Calu3 (cell line): ENCODE data around the gene HAT1. TPM values are rescaled to one million over a fixed set of nuclear protein-coding genes. Genes with fewer than 3 reads are reported as not detected.
A peak's percentile ranks its signal among the peaks of the same experiment; 100 is the strongest.
"Not testable (repeated sequence)": the region's sequence is repeated elsewhere in the genome, so short reads cannot be mapped to it uniquely, and the experiment has no call there.

ENCODE experiments used
- BruUV-seq: library from RNA; stranded (reverse); fragments of 400-500 nt; replicated peaks from 2 replicates; lab custom pipeline; 2021; lab: Mats Ljungman, UMichigan
- CTCF ChIA-PET: fragments of 300-600 bp; sonication (Branson Sonifier 250); formaldehyde crosslinking; loops from one replicate; lab custom pipeline; 2022; ENCODE audit warnings: antibody characterized with exemption; lab: Charles Lee
- DNase-seq: peaks from one replicate; pipeline ENCODE4 v3.0.0; 2022
- H3K27ac Mint-ChIP-seq: one replicate; pipeline ENCODE4 v1.8.0; 2022; ENCODE audit warnings: mixed read lengths; ENCODE audit not compliant: unreplicated experiment
- H3K27me3 Mint-ChIP-seq: one replicate; pipeline ENCODE4 v1.8.0; 2022; ENCODE audit warnings: mixed read lengths; ENCODE audit not compliant: unreplicated experiment
- H3K36me3 Mint-ChIP-seq: one replicate; pipeline ENCODE4 v1.8.0; 2022; ENCODE audit warnings: mild to moderate bottlenecking, moderate library complexity, mixed read lengths; ENCODE audit not compliant: insufficient read depth, unreplicated experiment
- H3K4me1 Mint-ChIP-seq: one replicate; pipeline ENCODE4 v1.8.0; 2022; ENCODE audit warnings: mild to moderate bottlenecking, low read depth, mixed read lengths; ENCODE audit not compliant: unreplicated experiment
- H3K4me3 Mint-ChIP-seq: one replicate; pipeline ENCODE4 v1.8.0; 2022; ENCODE audit warnings: mild to moderate bottlenecking, low read depth, moderate library complexity, mixed read lengths; ENCODE audit not compliant: unreplicated experiment
- H3K9me3 Mint-ChIP-seq: one replicate; pipeline ENCODE4 v1.8.0; 2022; ENCODE audit warnings: low read depth, mixed read lengths; ENCODE audit not compliant: unreplicated experiment
- intact Hi-C: fragments of 100-400 bp; cut with micrococcal nuclease; formaldehyde crosslinking; loops from one replicate; pipeline ENCODE4 v1.10.0; 2022; ENCODE audit not compliant: unreplicated experiment
- total RNA-seq: library from RNA; stranded (reverse); gene quantifications from 2 replicates; pipeline ENCODE4 v1.2.3, GENCODE V29; 2022
- TF ChIP-seq, protein P1 (sequence below): fragments of 200-600 bp; IDR thresholded peaks from one replicate; pipeline ENCODE4 v1.8.0; 2022; ENCODE audit warnings: antibody characterized with exemption; ENCODE audit not compliant: unreplicated experiment

HAT1 gene
- total RNA-seq, 1 experiment from 2014 or later: 64.3 TPM

DNA sequence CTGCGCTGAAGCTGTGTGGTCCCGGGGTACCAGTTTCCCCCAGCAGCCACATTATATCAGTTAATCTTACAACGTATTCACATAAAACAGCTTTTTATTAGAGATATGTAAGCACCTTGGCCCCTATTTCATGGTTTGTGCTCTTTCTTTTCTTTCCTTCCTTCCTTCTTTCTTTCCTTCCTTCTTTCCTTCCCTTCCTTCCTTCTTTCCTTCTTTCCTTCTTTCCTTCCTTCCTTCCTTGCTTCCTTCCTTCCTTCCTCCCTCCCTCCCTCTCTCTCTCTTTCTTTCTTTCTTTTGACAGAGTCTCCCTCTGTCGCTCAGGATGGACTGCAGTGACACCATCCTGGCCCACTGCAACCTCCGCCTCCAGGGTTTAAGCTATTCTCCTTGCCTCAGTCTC is 73.8 kb downstream of the HAT1 start:
- no TSS peak for BruUV-seq
- H3K4me1 Mint-ChIP-seq: peaks cover 7% of the 10 kb centered on the region
- H3K36me3 Mint-ChIP-seq: peaks cover 17% of the 10 kb centered on the region
- H3K4me3 Mint-ChIP-seq: no peak overlapping the region
- intact Hi-C loops: no loop called here
- H3K9me3 Mint-ChIP-seq: no peaks in the 10 kb centered on the region
- TF ChIP-seq, protein P1, sequence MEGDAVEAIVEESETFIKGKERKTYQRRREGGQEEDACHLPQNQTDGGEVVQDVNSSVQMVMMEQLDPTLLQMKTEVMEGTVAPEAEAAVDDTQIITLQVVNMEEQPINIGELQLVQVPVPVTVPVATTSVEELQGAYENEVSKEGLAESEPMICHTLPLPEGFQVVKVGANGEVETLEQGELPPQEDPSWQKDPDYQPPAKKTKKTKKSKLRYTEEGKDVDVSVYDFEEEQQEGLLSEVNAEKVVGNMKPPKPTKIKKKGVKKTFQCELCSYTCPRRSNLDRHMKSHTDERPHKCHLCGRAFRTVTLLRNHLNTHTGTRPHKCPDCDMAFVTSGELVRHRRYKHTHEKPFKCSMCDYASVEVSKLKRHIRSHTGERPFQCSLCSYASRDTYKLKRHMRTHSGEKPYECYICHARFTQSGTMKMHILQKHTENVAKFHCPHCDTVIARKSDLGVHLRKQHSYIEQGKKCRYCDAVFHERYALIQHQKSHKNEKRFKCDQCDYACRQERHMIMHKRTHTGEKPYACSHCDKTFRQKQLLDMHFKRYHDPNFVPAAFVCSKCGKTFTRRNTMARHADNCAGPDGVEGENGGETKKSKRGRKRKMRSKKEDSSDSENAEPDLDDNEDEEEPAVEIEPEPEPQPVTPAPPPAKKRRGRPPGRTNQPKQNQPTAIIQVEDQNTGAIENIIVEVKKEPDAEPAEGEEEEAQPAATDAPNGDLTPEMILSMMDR: no peak
- no peak overlapping the region for H3K27ac Mint-ChIP-seq
- no peaks in the 10 kb centered on the region for H3K27me3 Mint-ChIP-seq
- CTCF ChIA-PET: no interaction called here
- no peak for DNase-seq

DNA sequence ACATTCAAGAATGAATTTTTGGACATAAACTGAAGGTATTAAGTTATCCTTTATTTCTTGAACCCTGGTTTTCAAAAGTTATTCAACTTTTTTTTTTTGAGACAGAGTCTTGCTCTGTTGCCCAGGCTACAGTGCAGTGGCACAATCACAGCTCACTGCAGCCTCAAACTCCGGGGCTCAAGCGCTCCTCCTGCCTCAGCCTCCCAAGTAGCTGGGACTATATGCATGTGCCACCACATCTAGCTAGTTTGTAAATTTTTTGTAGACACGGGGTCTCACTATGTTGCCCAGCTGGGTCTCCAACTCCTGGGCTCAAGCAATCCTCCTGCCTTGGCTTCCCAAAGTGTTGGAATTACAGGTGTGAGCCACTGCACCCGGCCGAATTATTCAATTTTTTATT is 74.8 kb downstream of the HAT1 start:
- H3K9me3 Mint-ChIP-seq, DNase-seq, intact Hi-C loops, BruUV-seq, H3K27ac Mint-ChIP-seq, CTCF ChIA-PET, H3K4me1 Mint-ChIP-seq, H3K27me3 Mint-ChIP-seq, H3K4me3 Mint-ChIP-seq: not testable (repeated sequence)
- peaks cover 17% of the 10 kb centered on the region for H3K36me3 Mint-ChIP-seq

DNA sequence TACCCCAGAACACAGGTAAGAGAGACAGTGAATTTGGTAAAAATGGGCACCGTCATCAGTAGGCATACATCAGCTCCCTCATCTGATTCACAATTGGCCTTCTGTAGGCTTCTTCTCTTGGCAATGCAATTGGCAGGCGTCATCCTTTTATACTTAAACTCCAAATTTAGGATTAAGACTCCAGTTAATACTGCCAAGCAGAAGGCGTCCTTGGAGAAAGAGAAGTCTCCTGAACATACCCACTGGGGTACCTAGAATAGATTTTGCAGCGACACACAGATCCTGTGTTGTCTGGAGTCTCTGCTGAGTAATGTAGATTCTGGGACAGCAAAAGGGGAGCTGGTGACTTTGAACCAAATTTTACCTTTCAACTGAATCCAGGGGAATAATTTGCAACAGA is 76.9 kb downstream of the HAT1 start:
- Mint-ChIP-seq H3K27me3 (no peaks in the 10 kb centered on the region), H3K27ac (peak overlapping the region; percentile 56), H3K4me1 (peaks cover 7% of the 10 kb centered on the region), H3K9me3 (no peaks in the 10 kb centered on the region), H3K4me3 (peak overlapping the region; percentile 84), H3K36me3 (peaks cover 17% of the 10 kb centered on the region)
- TF ChIP-seq, protein P1: no peak
- CTCF ChIA-PET: no interaction called here
- DNase-seq: no peak
- intact Hi-C loops: no loop called here
- BruUV-seq: no TSS peak

DNA sequence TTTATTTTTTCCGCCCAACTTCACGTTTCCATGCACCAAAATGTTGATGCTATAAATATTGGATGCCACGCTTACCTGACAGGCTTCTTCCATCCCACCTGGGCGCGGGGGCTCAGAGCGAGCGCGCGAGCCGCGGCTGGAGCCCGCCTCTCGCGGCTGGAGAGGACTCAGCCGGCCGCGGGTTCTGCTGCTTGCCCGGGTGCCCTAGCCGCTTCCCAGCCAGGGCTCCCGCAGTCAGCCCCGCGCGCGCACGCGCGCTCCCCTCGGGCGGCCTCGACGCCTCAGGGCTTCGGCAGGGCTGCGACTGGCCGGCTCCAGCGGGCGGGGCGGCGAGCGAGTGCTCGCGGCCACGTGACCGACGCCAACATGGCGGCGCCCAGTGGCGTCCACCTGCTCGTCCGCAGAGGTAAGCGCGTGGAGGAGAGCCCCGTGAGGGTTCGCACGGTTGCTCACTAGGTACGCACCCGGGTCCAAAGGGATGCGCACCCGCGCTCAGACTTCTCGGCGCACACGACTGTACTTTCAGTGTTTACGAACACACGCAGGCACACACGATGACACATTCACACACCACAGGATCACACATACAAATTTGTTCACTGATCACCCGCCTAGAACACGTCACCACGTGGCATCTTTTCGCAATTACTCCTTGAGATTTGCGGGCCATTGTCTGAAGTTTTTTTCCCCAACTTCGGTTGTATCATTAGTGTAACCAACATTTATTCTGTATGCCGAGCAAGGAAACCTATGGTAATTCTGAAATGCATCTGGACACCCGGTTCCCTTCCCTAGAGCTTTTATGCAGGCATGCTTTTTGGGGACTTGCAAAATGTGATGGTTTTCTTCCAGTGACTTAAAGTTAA is 77.6 kb downstream of the HAT1 start, which contains the start of gene METAP1D:
METAP1D (plus strand) TSS at position 350 of the 866 bp plus-strand sequence; CDS start at position 367, 17 bp downstream.
- peak within 1 kb of the TSS; percentile 84 for H3K4me3 Mint-ChIP-seq
- H3K4me1 Mint-ChIP-seq: peaks cover 7% of the 10 kb centered on the region
- intact Hi-C loops: loop anchor here (10.0 kb wide), 1 partner anchor 105 kb away; the partner anchor contains the start of gene DLX2
- DNase-seq: peak; percentile 94
- TSS peak; percentile 84 for BruUV-seq
- H3K9me3 Mint-ChIP-seq: no peaks in the 10 kb centered on the region
- H3K36me3 Mint-ChIP-seq: peaks cover 17% of the 10 kb centered on the region
- no peaks in the 10 kb centered on the region for H3K27me3 Mint-ChIP-seq
- TF ChIP-seq, protein P1: no peak
- peak within 1 kb of the TSS; percentile 56 for H3K27ac Mint-ChIP-seq
- CTCF ChIA-PET: interaction anchor here (0.7 kb wide), 1 partner anchor 1340 kb away, joined by 3 read pairs; no protein-coding TSS in a partner anchor
